GM10248 (cell line): Measurements from ENCODE around the gene PXN.

Experiments
- CTCF ChIA-PET: fragments of 300-600 bp; sonication (Branson Sonifier 250); formaldehyde crosslinking; extraction: SDS; loops from one replicate; lab custom pipeline; 2021; ENCODE audit warnings: antibody characterized with exemption; lab: Yijun Ruan, JAX
- POLR2A ChIA-PET: fragments of 350-650 bp; sonication (Branson Sonifier 250); formaldehyde crosslinking; extraction: SDS; loops from one replicate; lab custom pipeline; 2020; ENCODE audit warnings: antibody characterized with exemption; lab: Yijun Ruan, JAX
- DNase-seq: peaks from one replicate; pipeline ENCODE4 v3.0.0; 2012; ENCODE audit errors: extremely low spot score
- CTCF ChIP-seq: IDR thresholded peaks from 2 replicates; pipeline ENCODE4 v1.5.1; 2012; ENCODE audit warnings: mild to moderate bottlenecking, low read depth; ENCODE audit errors: extremely low read depth, missing control alignments, control extremely low read depth

Gene PXN

DNA sequence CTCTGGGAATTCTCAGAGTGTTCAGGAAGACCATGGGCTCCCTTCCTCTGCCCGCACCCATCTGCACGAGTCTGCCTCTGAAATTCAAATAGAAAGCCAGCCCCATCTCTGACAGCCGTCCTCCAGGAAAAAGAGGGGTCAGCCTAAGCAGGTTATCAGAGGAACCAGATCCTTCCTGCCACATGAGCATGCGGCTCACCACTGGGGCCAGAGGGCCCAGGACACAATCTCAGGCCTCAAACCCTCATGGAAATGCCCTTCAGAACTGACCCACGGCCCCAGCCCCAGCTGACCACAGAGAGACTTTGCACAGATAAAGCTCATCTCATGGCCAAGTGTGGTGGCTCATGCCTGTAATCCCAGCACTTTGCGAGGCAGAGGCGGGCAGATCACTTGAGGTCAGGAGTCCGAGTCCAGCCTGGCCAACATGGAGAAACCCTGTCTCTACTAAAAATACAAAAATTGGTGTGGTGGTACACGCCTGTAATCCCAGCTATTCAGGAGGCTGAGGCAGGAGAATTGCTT lies 23.2 kb downstream of the PXN start:
- CTCF ChIA-PET: interaction anchor here (10.4 to 17.2 kb wide), 2 partner anchors 16 to 23 kb away, joined by 103 to 271 read pairs; partner anchors contain the start of gene PXN
- no peak for DNase-seq
- TF ChIP-seq CTCF: no peak
- POLR2A ChIA-PET: no interaction called here

GRCh38 chr12:120241561-120242274 lies 23.8 kb downstream of the PXN start:
- no peak for DNase-seq
- CTCF ChIA-PET: interaction anchor here (10.4 to 17.2 kb wide), 2 partner anchors 15 to 24 kb away, joined by 103 to 271 read pairs; partner anchors contain the start of gene PXN
- POLR2A ChIA-PET: no interaction called here
- TF ChIP-seq CTCF: no peak

- DNase-seq: no peak
- no peak for TF ChIP-seq CTCF
- ChIA-PET CTCF (interaction anchor here (1.4 to 17.2 kb wide), 4 partner anchors 9 to 25 kb away, joined by 3 to 271 read pairs (median 56); partner anchors contain the start of gene PXN), POLR2A (interaction anchor here (0.6 kb wide), 1 partner anchor 14 kb away, joined by 3 read pairs; no protein-coding TSS in a partner anchor)
Measured at GRCh38 chr12:120240495-120240833, 25.1 kb downstream of the PXN start.

DNA sequence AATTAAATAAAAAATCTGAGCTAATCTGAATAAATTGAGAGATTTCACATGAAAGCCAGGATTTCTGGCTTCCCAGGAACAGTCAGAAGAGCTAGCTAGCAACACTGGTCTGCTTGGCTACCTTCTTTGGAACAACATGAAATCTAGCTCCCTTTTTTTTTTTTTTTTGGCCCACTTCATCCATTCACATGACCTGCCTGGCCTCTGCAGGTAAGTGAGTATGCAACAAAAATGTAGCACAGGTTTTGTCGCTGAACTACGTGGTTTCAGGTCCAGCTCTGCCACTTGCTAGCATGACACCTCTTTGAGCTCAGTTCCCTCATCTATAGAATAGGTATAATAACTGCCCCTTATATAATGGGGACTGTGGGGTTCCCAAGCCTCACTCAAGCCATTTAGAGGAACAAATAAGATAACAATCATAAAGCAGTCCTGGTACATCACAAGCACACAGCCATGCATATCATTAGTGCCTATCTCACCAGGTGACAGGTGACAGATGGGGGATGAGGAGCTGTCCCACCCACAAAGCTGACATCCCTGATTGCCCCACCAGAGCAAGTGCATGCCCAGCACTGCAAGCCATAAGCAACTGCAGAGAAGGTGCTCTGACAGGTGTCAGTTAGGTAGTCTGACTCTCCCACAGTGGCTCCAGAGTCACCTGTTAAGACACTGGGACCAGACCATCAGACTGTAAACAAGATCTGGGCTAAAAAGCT lies 25.6 kb downstream of the PXN start:
- TF ChIP-seq CTCF: no peak
- POLR2A ChIA-PET: interaction anchor here (0.6 to 1.2 kb wide), 3 partner anchors 15 to 39 kb away, joined by 3 to 4 read pairs (median 4); partner anchors contain the start of gene RPLP0
- DNase-seq: no peak
- CTCF ChIA-PET: interaction anchor here (1.2 to 17.2 kb wide), 5 partner anchors 9 to 25 kb away, joined by 3 to 271 read pairs (median 8); partner anchors contain the start of gene PXN

DNA sequence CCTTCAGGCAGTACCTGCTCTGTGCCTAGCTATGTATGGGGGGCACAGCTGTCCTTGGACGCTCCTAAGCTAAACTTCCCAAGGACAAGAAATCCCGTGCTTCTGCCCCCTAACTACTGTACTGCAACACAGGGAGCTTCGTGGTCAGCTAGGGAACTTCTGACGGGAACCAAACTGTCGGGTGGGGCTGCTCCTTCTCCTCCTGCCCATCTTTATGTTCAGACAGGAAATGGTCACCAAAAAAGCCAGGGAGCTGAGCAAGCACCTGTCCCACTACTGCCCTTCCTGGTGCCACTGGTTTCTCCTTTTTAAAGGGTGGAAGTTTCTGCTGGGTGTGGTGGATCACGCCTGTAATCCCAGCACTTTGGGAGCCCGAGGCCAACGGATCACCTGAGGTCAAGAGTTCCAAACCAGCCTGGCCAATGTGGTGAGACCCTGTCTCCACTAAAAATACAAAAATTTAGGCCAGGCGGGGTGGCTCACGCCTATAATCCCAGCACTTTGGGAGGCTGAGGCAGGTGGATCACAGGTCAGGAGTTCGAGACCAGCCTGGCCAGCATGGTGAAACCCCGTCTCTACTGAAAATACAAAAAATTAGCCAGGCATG lies 26.6 kb downstream of the PXN start:
- no peak for TF ChIP-seq CTCF
- ChIA-PET POLR2A (interaction anchor here (0.9 to 1.2 kb wide), 2 partner anchors 17 to 38 kb away, joined by 4 read pairs; partner anchors contain the start of gene RPLP0), CTCF (interaction anchor here (1.2 to 17.2 kb wide), 6 partner anchors 10 to 63 kb away, joined by 3 to 271 read pairs (median 6); partner anchors contain the start of genes PXN and SIRT4)
- no peak for DNase-seq

DNA sequence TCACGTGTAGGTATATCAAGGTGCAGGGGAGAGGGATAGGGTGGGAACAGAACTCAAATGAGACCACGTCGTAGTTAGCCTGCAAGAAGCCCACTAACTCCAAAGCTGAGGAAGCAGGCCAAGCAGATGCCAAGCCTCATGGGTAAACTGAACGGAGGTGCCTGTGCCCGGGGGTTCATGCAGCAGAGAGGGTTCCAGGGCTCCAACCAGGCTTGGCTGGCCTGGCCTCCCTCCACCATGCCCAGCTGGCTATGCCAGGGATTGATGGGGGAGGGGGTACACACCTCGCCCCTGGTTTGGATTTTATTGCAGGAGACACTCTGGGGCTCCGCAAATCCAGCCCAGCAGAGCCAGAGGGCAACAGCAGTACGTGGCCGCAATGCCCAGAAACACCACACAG lies 27.3 kb downstream of the PXN start:
- POLR2A ChIA-PET: interaction anchor here (0.8 kb wide), 1 partner anchor 53 kb away, joined by 10 read pairs; the partner anchor contains the start of gene RNU4-2
- CTCF ChIA-PET: interaction anchor here (1.4 to 17.2 kb wide), 4 partner anchors 11 to 64 kb away, joined by 4 to 271 read pairs (median 54); partner anchors contain the start of genes PXN and SIRT4
- DNase-seq: no peak
- no peak for TF ChIP-seq CTCF
